Activated CD8-positive, alpha-beta memory T cell treated with anti-CD3 and anti-CD28 coated beads, Interleukin-2, amount 50 U/mL, for 48 hours (primary cell): ENCODE data around the gene EIF3F.
A peak's percentile ranks its signal among the peaks of the same experiment; 100 is the strongest.

ENCODE experiments used
- DNase-seq: peaks from one replicate; pipeline ENCODE4 v3.0.0-alpha.2; 2020

EIF3F gene

GRCh38 chr11:8023831-8024555 lies 36.9 kb downstream of the EIF3F start:
- DNase-seq: peak; percentile 6

DNA sequence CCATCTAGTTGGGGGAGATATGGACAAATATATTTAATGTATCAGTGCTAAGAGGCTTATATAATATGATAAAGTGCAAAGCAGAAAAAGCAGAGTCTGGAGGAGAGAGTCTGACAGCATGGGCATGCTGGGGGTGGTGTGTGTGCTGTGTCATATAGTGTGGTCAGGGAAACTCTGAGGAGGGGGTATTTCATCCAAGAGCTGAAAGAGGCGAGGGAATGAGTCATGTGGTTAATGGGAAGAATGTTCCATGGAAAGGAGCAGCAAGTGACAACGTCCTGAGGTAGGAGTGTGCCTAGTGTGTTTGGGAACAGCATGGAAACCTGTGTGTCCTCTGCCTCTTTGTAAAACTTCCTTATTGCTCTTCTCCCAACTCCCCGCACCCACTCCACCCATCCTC lies 38.0 kb downstream of the EIF3F start:
- DNase-seq: peak; percentile 17

GRCh38 chr11:8025816-8026215 lies 38.7 kb downstream of the EIF3F start:
- no peak for DNase-seq

- DNase-seq: no peak
Observed at GRCh38 chr11:8026982-8027381, 39.8 kb downstream of the EIF3F start.

DNA sequence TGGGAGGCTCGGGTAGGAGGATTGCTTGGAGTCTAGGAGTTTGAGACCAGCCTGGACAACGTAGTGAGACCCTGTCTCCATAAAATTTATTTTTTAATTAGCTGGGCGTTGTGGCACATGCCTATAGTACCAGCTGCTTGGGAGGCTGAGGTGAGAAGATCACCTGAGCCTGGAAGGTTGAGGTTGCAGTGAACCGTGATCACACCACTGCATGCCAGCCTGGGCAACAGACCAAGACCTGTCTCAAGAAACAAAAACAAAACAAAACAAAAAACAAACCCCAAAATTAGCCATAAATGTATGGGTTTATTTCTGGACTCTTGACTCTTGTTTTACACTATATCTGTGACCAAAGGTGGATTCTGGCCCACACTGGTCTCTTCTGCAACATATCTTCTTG lies 41.6 kb downstream of the EIF3F start:
- DNase-seq: peak; percentile 13

DNA sequence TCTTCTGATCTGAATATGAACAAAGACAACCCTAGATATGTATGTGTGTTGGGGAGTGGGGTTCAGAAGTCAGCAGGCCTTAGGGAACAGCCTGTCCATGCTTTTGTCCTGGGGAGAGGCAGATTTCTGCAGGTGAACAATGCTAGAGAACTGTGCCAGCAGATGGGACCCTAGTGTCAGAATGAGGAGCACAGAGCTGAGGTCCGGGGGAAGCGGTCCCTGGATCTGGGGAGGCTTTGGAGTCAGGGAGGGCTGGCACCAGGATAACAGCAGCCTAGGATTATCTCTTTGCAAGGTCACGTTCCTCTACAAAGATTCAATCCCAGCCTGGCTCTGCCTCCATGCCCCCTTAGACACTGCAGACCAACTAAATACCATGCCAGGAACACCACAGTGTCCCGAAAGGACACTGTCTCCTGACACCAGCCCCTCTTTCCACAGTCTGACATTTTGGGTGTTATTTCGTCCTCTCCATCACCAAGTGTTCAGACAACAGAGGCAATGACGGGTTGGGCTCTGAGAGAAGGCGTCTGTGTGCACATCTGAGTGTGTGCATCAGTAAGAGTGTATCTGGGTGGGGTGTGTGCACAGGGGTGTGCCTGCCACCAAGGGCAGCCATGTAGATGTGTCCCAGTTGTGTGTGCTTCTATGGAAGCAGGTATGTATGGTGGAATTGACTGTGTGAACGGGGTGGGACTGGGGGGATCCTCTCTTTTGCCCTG lies 43.5 kb downstream of the EIF3F start:
- peak; percentile 22 for DNase-seq

DNA sequence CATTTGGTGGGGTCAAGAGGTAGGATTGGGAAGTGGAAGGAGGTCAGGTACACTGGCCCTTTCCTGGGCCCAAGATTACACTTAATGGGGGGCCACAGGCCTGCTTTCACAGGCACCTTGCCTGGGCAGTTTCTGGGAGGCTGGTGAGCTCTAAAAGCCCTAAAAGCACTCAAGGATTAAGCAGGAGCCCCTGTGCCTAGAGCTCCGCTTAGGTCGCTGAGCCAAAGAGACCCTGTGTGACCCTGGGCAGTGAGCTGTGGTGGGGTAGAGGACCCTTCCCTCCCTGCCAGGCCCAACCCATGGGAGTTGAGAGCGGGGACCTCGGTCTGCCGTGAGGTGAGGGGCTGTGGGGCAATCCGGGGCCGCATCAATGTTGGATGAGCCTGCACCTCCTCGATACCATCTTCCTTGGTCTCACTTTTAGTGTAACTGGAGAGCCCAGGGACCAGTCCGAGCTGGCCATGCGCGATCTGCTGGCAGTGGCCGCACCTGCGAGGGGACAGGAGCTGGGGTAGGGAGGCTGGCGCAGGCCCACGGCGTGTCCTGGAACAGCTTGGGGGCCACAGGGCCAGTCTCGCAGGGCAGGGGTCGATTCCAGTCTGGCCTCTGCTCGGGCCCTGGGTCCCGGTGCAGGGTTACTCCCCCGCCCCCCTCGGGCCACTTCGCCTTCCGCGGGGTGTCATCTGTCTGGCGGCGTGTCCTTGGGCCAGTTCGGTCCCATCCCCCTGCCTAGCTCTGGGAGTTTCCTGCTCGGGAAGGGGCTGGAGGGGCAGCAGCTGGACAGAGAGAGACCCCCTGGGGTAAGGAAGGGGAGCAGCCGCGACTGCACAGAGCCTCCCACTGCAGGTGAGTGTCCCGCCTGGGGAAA lies 44.3 kb downstream of the EIF3F start:
- peak; percentile 28 for DNase-seq

GRCh38 chr11:8032122-8032521 lies 45.0 kb downstream of the EIF3F start:
- DNase-seq: no peak

DNA sequence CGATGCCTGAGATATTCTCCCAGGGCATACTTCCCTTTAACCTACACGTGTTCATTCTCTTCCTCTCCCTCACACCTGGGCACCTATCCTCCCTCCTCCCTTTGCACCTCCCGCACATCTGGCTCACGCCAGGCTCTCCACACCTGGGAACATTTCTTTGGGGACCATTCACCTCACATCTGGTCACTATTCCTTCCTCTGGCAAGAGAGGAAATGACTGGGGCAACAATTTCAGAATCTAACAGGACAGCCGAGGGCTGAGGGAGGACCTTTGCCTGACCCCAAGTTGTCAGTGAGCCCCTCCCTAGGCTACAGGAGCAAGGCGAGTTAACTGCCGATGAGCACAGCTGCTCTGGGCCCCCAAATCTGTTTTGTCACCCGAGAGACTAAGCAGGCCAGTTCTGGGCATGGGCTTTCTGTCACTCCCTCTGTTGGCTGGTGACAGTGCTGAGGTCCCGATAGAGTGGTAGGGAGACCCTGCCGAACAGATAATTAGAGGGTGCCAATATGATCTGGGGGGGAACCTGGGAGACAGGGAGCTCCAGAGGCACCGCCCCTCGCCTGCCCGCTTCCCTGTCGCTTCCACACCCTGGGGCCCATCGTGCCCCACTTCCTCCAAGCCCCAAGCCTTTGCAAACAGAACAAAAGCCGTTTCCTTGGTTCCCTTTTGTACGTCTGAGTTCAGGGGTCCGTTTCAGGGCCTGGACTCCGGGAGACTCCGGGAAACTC lies 45.6 kb downstream of the EIF3F start:
- DNase-seq: peak; percentile 42

- DNase-seq: peak; percentile 80
Observed at GRCh38 chr11:8033305-8034105, 46.4 kb downstream of the EIF3F start.

DNA sequence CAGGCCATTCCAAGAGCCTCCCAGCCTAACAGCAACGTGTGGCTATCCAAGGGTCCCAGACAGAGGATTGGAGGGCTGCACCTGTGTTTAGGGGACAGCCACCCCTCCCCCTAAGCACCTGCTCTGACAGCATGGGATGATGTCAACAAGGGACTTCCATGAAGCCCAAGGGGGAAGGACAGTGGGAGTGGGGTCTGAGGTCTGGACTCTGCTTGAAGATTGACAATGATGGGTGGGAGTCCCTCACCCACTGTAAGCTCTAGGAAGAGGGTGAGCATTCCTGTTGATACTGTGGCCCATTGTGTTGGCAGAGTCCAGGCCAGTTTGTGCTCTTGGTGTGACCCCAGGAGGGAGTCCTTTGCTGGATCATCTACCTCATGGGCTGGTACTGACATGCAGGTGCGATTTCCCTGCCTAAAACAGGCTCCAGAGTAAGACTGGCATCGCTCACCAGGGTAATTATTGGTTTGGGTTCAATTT lies 47.0 kb downstream of the EIF3F start:
- no peak for DNase-seq

- no peak for DNase-seq
Observed at GRCh38 chr11:8034604-8035190, 47.6 kb downstream of the EIF3F start.

GRCh38 chr11:8035200-8035855 lies 48.2 kb downstream of the EIF3F start:
- DNase-seq: no peak

DNA sequence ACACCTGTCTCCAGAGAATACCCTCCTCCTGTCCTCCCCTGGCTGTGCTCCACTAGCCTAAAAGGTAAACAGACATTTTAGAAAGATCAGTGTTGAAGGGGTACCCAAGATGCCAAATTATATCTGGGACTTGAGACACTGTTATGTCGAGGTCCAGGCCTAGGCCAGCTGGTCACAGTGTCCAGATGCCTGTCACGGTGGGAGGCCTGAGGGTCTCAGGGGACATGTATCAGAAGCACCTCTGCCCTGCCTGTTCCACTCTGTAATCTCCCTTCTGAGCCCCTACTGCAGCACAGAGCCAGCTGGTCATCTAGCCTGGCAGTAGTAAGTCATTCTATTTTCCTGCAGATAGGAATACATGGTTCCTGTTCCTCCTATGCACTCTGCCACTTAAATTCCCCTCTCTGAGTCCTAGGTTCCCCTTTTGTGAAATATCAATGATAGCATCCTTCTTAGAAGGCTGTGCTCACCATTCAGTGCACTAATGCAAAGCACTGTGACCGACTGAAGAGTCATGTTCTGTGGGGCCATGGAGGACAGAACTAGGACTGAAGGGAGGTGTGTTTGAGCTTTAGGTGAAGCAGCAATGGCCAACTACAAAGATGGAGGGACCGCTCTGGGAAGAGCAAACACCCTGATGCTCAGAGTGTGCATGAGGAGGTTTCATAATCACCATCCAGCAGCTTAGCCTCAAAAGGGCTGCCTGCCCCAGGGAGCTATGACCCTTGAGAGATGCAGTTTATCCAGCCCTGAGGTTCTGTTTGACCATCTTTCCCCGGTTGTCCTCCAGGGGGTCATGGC lies 49.1 kb downstream of the EIF3F start:
- no peak for DNase-seq

GRCh38 chr11:8036986-8037385 lies 49.8 kb downstream of the EIF3F start:
- DNase-seq: no peak

DNA sequence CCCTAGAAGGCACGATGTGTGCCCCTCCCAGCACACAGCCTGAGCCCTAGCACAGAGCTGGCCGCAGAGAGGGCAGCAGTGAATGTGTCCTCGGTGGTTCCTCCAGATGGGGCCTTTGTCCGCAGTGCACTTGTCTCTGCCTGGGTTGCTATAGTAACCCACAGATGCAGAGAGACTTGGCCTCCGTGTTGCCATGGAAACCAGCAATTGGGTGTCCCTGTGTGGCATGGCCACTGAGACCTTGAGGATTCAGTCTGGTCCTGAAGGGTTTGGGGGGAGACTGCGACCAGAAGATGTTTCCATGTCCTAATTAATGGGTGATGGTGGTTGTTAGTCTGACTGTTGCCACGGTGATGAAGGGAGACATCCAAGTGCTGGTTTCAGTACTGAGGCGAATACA lies 51.3 kb downstream of the EIF3F start:
- DNase-seq: no peak

GRCh38 chr11:8038811-8039529 lies 51.8 kb downstream of the EIF3F start:
- no peak for DNase-seq

GRCh38 chr11:8039530-8040260 lies 52.6 kb downstream of the EIF3F start:
- peak; percentile 39 for DNase-seq
